ENCODE results near the gene ARL6IP6.

Gene ARL6IP6

GRCh38 chr2:152763651-152764050 lies 45.2 kb downstream of the ARL6IP6 start:
- no peak for TF ChIP-seq POLR2A (IDR thresholded peaks at IDR 0.05; ENCODE audit: low read depth, low read length)
- FAIRE-seq (peak; percentile 44), DNase-seq (ENCODE audit: insufficient read length) (no peak)

- no peak for DNase-seq (ENCODE audit: insufficient read length)
- TF ChIP-seq TAF1 (IDR thresholded peaks at IDR 0.05; ENCODE audit: borderline replicate concordance, low read depth, low read length), result no peak
- TF ChIP-seq POLR2AphosphoS5 (IDR thresholded peaks at IDR 0.05; ENCODE audit: low read depth, low read length), result no peak
- TF ChIP-seq POLR2A (IDR thresholded peaks at IDR 0.05; ENCODE audit: low read depth, low read length), result no peak
These were observed 48.5 kb downstream of the ARL6IP6 start for GRCh38 chr2:152766928-152767327.

GRCh38 chr2:152781175-152781574 lies 62.8 kb downstream of the ARL6IP6 start:
- no peak for TF ChIP-seq POLR2AphosphoS5 (IDR thresholded peaks at IDR 0.05; ENCODE audit: low read depth, low read length)
- TF ChIP-seq TAF1 (IDR thresholded peaks at IDR 0.05; ENCODE audit: borderline replicate concordance, low read depth, low read length), result no peak
- TF ChIP-seq POLR2A (IDR thresholded peaks at IDR 0.05; ENCODE audit: low read depth, low read length), result no peak
- FAIRE-seq (no peak), DNase-seq (ENCODE audit: insufficient read length) (no peak)

More at GRCh38 chr2:152766928-152767327, 48.5 kb downstream of the ARL6IP6 start:
- no peak for FAIRE-seq

DNA sequence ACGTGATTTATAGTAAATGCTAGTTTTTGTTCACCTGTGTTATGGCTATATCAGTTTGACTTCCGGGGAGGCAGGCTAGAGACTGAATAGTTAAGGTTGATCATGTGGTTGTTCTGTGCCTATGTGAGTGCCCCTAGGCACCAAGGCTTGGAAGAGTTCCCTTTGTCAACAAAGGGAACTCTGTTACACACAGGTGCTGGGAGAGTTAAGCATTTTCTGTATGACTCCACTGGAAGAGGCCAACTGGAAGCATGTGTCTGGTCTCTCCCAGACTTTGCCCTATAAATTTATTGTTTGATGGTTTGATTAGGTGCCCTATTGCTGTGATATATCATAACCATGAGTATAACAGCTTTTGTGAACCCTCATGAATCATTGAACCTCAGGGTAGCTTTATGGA lies 63.8 kb downstream of the ARL6IP6 start:
- TF ChIP-seq POLR2A (IDR thresholded peaks at IDR 0.05; ENCODE audit: low read depth, low read length) (no peak), TAF1 (IDR thresholded peaks at IDR 0.05; ENCODE audit: borderline replicate concordance, low read depth, low read length) (no peak), POLR2AphosphoS5 (IDR thresholded peaks at IDR 0.05; ENCODE audit: low read depth, low read length) (no peak)
- FAIRE-seq (no peak), DNase-seq (ENCODE audit: insufficient read length) (no peak)

GRCh38 chr2:152790883-152791282 lies 72.5 kb downstream of the ARL6IP6 start:
- no peak for DNase-seq (ENCODE audit: insufficient read length)
- TF ChIP-seq POLR2AphosphoS5 (IDR thresholded peaks at IDR 0.05; ENCODE audit: low read depth, low read length), result no peak
- no peak for FAIRE-seq

GRCh38 chr2:152791979-152792378 lies 73.6 kb downstream of the ARL6IP6 start:
- no peak for DNase-seq (ENCODE audit: insufficient read length)
- no peak for TF ChIP-seq POLR2AphosphoS5 (IDR thresholded peaks at IDR 0.05; ENCODE audit: low read depth, low read length)
- no peak for TF ChIP-seq TAF1 (IDR thresholded peaks at IDR 0.05; ENCODE audit: borderline replicate concordance, low read depth, low read length)
- no peak for TF ChIP-seq POLR2A (IDR thresholded peaks at IDR 0.05; ENCODE audit: low read depth, low read length)
- FAIRE-seq, result no peak

DNA sequence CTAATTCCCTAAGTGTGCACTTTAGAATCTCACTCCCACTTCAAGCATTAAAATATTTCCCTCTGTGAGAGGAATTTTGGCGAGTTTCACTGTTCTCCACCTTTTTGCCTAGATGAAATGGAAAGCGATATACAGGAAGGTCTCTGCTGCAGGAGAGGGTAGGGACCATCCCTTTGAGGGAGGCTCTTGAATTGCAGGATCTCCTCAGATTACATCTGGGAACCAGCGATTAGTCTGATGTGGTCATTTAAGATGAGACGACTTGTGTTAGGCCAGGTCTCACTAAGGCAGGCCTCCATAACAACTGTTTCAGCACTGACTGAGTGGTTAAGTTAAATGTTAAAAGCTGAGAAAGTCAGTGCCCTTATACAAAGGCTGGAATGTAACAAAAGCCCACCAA lies 74.6 kb downstream of the ARL6IP6 start:
- FAIRE-seq (no peak), DNase-seq (ENCODE audit: insufficient read length) (no peak)
- TF ChIP-seq POLR2AphosphoS5 (IDR thresholded peaks at IDR 0.05; ENCODE audit: low read depth, low read length) (no peak), POLR2A (IDR thresholded peaks at IDR 0.05; ENCODE audit: low read depth, low read length) (no peak), TAF1 (IDR thresholded peaks at IDR 0.05; ENCODE audit: borderline replicate concordance, low read depth, low read length) (no peak)

DNA sequence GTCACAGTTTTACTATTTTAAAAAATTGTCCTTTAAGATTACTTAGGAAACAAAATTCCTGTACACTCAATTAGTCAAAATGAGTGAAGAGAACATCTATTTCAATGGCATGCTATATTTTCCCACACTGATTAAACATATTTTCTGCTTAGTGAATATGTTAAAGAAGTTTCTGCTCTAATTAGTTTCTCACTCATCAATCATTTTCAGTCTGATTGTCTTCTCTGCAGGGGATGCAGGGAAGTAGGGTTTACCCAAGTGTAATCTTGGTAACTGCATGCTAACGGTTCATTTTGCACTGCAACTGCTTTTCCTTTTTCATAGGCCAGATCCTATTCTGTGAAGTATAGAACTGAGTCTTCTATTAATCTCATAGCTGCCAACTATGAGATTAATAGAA lies 78.5 kb downstream of the ARL6IP6 start:
- DNase-seq (ENCODE audit: insufficient read length), result no peak
- FAIRE-seq, result no peak
- TF ChIP-seq TAF1 (IDR thresholded peaks at IDR 0.05; ENCODE audit: borderline replicate concordance, low read depth, low read length), result no peak
- TF ChIP-seq POLR2AphosphoS5 (IDR thresholded peaks at IDR 0.05; ENCODE audit: low read depth, low read length), result no peak
- TF ChIP-seq POLR2A (IDR thresholded peaks at IDR 0.05; ENCODE audit: low read depth, low read length), result no peak

DNA sequence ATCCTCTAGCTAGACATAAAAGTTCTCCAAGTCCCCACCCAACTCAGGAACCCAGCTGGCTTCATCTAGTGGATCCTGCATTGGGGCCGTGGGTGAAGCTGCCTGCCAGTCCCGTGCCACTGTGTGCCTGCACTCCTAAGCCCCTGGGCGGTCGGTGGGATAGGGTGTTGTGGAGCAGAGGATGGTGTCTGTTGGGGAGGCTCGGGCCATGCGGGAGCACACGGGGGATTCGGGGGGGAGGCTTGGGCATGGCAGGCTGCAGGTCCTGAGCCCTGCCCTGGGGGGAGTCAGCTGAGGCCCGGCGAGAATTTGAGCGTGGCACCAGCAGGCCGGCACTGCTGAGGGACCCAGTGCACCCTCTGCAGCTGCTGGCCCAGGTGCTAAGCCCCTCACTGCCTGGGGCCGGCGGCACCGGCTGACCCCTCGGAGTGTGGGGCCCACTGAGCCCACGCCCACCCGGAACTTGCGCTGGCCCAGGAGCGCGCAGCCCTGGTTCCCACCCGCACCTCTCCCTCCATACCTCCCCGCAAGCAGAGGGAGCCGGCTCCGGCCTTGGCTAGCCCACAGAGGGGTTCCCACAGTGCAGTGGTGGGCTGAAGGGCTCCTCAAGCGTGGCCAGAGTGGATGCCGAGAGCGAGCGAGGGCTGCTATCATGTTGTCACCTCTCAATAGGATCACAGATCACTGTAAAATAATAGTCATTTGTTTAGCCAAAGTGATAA lies 86.4 kb downstream of the ARL6IP6 start:
- DNase-seq (ENCODE audit: insufficient read length) (no peak), FAIRE-seq (no peak)
- TF ChIP-seq POLR2AphosphoS5 (IDR thresholded peaks at IDR 0.05; ENCODE audit: low read depth, low read length), result no peak

DNA sequence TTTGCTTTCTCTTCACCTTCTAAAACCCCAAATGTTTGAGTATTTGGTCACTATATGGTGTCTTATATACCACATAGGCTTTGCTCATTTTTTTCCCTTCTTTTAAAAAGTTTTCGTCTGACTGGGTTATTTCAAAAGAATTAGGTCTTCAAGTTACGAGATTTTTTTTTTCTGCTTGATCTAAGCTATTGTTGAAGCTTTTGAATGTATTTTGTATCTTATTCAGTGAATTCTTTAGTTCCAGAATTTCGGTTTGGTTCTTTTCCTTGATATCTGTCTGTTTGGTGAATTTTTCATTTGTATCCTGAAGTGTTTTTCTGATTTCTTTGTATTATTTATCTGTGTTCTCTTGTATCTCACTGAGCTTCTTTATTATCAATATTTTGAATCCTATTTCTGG lies 93.5 kb downstream of the ARL6IP6 start:
- TF ChIP-seq POLR2A (IDR thresholded peaks at IDR 0.05; ENCODE audit: low read depth, low read length) (no peak), POLR2AphosphoS5 (IDR thresholded peaks at IDR 0.05; ENCODE audit: low read depth, low read length) (no peak), TAF1 (IDR thresholded peaks at IDR 0.05; ENCODE audit: borderline replicate concordance, low read depth, low read length) (no peak)
- DNase-seq (ENCODE audit: insufficient read length) (no peak), FAIRE-seq (no peak)
